HEK293 (cell line): Measurements from ENCODE around the gene KCNJ1.

Source experiments
- CTCF ChIA-PET: fragments of 350-600 bp; formaldehyde crosslinking; extraction: SDS; loops from one replicate; lab custom pipeline; 2021; ENCODE audit warnings: antibody characterized with exemption; lab: Yijun Ruan, JAX
- POLR2A ChIA-PET: fragments of 300-600 bp; formaldehyde crosslinking; extraction: SDS; loops from one replicate; lab custom pipeline; 2020; ENCODE audit warnings: antibody characterized with exemption, inconsistent platforms; lab: Yijun Ruan, JAX
- H3K27ac ChIP-seq: fragments of 200-500 bp; sonication (Bioruptor generic); 2 replicates; pipeline ENCODE4 v1.5.1; 2014; ENCODE audit warnings: low read depth, low read length, control low read depth, inconsistent platforms; ENCODE audit errors: extremely low read depth
- H3K36me3 ChIP-seq, 2 experiments: fragments of 200-500 bp in 1 of 2; sonication (Bioruptor generic) in 1 of 2; 1 replicate in 1 of 2; 2 replicates in 1 of 2; pipeline ENCODE4 v1.5.1; 2014 to 2017; ENCODE audit warnings: inconsistent platforms in 2 of 2, low read length in 2 of 2; ENCODE audit not compliant: control insufficient read depth in 2 of 2, insufficient read depth in 1 of 2
- H3K4me1 ChIP-seq: fragments of 200-500 bp; sonication (Bioruptor generic); 2 replicates; pipeline ENCODE4 v1.5.1; 2014; ENCODE audit warnings: mild to moderate bottlenecking, low read length, inconsistent platforms; ENCODE audit not compliant: control insufficient read depth, insufficient read depth
- H3K4me3 ChIP-seq: 2 replicates; pipeline ENCODE4 v1.5.1; 2011; ENCODE audit warnings: low read depth, mild to moderate bottlenecking, control low read depth, low read length, moderate library complexity
- H3K9me3 ChIP-seq: fragments of 200-500 bp; sonication (Bioruptor generic); 2 replicates; pipeline ENCODE4 v1.5.1; 2014; ENCODE audit warnings: low read depth, low read length, inconsistent platforms; ENCODE audit not compliant: control insufficient read depth, insufficient read depth
- GFI1B ChIP-seq: fragments of 450-650 bp; formaldehyde crosslinking; IDR thresholded peaks from 2 replicates; pipeline ENCODE4 v1.5.1; 2016; ENCODE audit warnings: missing biosample characterization, missing genetic modification characterization
- GLIS2 ChIP-seq: fragments of 450-650 bp; formaldehyde crosslinking; IDR thresholded peaks from 2 replicates; pipeline ENCODE4 v1.5.1; 2016; ENCODE audit warnings: missing biosample characterization, missing genetic modification characterization
- PRDM1 ChIP-seq: fragments of 450-650 bp; formaldehyde crosslinking; IDR thresholded peaks from 2 replicates; pipeline ENCODE4; 2016; ENCODE audit warnings: missing biosample characterization, missing genetic modification characterization
- SETDB1 ChIP-seq: IDR thresholded peaks from one replicate; pipeline ENCODE4 v1.6.1; 2017; ENCODE audit warnings: mild to moderate bottlenecking, low read length, moderate library complexity, mixed read lengths; ENCODE audit not compliant: insufficient read length
- TRIM28 ChIP-seq: IDR thresholded peaks from 2 replicates; pipeline ENCODE4 v1.6.1; 2011; ENCODE audit warnings: low read length, control low read depth, borderline replicate concordance
- ZBTB1 ChIP-seq: fragments of 450-650 bp; formaldehyde crosslinking; IDR thresholded peaks from 2 replicates; pipeline ENCODE4 v1.5.1; 2016; ENCODE audit warnings: missing biosample characterization, missing genetic modification characterization
- ZBTB20 ChIP-seq: fragments of 450-650 bp; formaldehyde crosslinking; IDR thresholded peaks from 2 replicates; pipeline ENCODE4 v1.5.1; 2016; ENCODE audit warnings: missing biosample characterization, missing genetic modification characterization
- ZNF10 ChIP-seq: fragments of 450-650 bp; formaldehyde crosslinking; IDR thresholded peaks from 2 replicates; pipeline ENCODE4 v1.5.1; 2017; ENCODE audit warnings: missing biosample characterization, missing genetic modification characterization
- ZNF112 ChIP-seq: fragments of 450-650 bp; formaldehyde crosslinking; IDR thresholded peaks from 2 replicates; pipeline ENCODE4 v1.5.0; 2017; ENCODE audit warnings: missing biosample characterization, missing genetic modification characterization
- ZNF362 ChIP-seq: fragments of 450-650 bp; formaldehyde crosslinking; IDR thresholded peaks from 2 replicates; pipeline ENCODE4 v1.5.1; 2016; ENCODE audit warnings: missing biosample characterization, missing genetic modification characterization
- ZNF366 ChIP-seq: fragments of 450-650 bp; formaldehyde crosslinking; conservative IDR thresholded peaks from 2 replicates; pipeline ENCODE4 v1.5.1; 2016; ENCODE audit warnings: missing biosample characterization, missing genetic modification characterization
- ZNF37A ChIP-seq: fragments of 450-650 bp; IDR thresholded peaks from 2 replicates; pipeline ENCODE4 v1.5.1; 2018; ENCODE audit warnings: missing biosample characterization, missing genetic modification characterization
- ZNF433 ChIP-seq: fragments of 450-650 bp; formaldehyde crosslinking; IDR thresholded peaks from 2 replicates; pipeline ENCODE4 v1.5.1; 2016; ENCODE audit warnings: missing biosample characterization, missing genetic modification characterization, low read depth
- ZNF514 ChIP-seq: fragments of 450-650 bp; formaldehyde crosslinking; IDR thresholded peaks from 2 replicates; pipeline ENCODE4 v1.5.1; 2016; ENCODE audit warnings: missing biosample characterization, missing genetic modification characterization
- ZNF548 ChIP-seq: fragments of 450-650 bp; formaldehyde crosslinking; IDR thresholded peaks from 2 replicates; pipeline ENCODE4 v1.5.1; 2016; ENCODE audit warnings: missing biosample characterization, missing genetic modification characterization
- ZNF585B ChIP-seq: fragments of 450-650 bp; formaldehyde crosslinking; IDR thresholded peaks from 2 replicates; pipeline ENCODE4 v1.5.1; 2016; ENCODE audit warnings: missing biosample characterization, missing genetic modification characterization
- ZNF624 ChIP-seq: fragments of 450-650 bp; formaldehyde crosslinking; IDR thresholded peaks from 2 replicates; pipeline ENCODE4 v1.5.1; 2017; ENCODE audit warnings: missing biosample characterization, missing genetic modification characterization
- ZNF664 ChIP-seq: fragments of 450-650 bp; formaldehyde crosslinking; IDR thresholded peaks from 2 replicates; pipeline ENCODE4 v1.5.1; 2016; ENCODE audit warnings: missing biosample characterization, missing genetic modification characterization
- ZNF768 ChIP-seq: fragments of 450-650 bp; formaldehyde crosslinking; IDR thresholded peaks from 2 replicates; pipeline ENCODE4 v1.5.1; 2018; ENCODE audit warnings: missing biosample characterization, mild to moderate bottlenecking, missing genetic modification characterization
- ZSCAN23 ChIP-seq: fragments of 450-650 bp; formaldehyde crosslinking; IDR thresholded peaks from 2 replicates; pipeline ENCODE4 v1.5.1; 2016; ENCODE audit warnings: missing biosample characterization, missing genetic modification characterization

KCNJ1 gene

GRCh38 chr11:128908391-128909246 lies 41.5 kb upstream of the KCNJ1 start:
- CTCF ChIA-PET: interaction anchor here (0.7 to 2.8 kb wide), 3 partner anchors 27 to 1669 kb away, joined by 3 to 9 read pairs (median 4); no protein-coding TSS in a partner anchor
- no peak overlapping the region for H3K4me3 ChIP-seq
- TF ChIP-seq ZNF366 (tag by site-specific recombination) (no peak), ZNF112 (tag by site-specific recombination) (no peak), ZNF624 (no peak), GFI1B (tag by site-specific recombination) (no peak), ZNF585B (tag by site-specific recombination) (no peak), ZBTB20 (tag by site-specific recombination) (no peak), ZNF362 (no peak), PRDM1 (tag by site-specific recombination) (no peak)
- POLR2A ChIA-PET: no interaction called here
- 0 out of 2 replicates have a peak, but pooled peaks cover 3% of the 10 kb centered on the region for H3K4me1 ChIP-seq
- no peaks in the 10 kb centered on the region for H3K9me3 ChIP-seq
- H3K27ac ChIP-seq: no peak overlapping the region
- no peaks in the 10 kb centered on the region for H3K36me3 ChIP-seq

DNA sequence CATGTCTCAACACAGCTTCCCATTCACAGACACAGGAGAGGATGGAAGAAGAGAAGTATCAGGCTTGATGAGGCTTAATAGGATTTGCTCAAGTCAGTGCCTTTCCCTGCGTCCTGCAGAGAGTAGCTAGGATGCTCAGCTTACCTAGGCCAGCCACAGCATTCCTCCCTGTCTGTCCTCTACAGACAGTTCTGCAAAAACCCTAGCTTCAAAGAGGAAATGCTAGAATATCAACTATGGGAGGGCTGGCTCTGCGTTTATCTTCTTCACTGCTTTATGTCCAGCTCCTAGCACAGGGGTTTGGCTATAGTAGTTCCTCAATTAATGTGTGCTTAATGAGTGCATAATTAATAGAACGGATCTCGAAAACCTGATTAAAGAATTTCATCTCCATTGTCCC lies 40.5 kb upstream of the KCNJ1 start:
- no peak overlapping the region for H3K27ac ChIP-seq
- H3K4me3 ChIP-seq: no peak overlapping the region
- H3K4me1 ChIP-seq: 0 out of 2 replicates have a peak, but pooled peaks cover 3% of the 10 kb centered on the region
- POLR2A ChIA-PET: no interaction called here
- peaks cover 0 to 3% of the 10 kb centered on the region in 2 experiments; a peak in 1 of 3 replicates for H3K36me3 ChIP-seq
- no peaks in the 10 kb centered on the region for H3K9me3 ChIP-seq
- TF ChIP-seq ZNF664 (tag by site-specific recombination) (0 out of 2 replicates have a peak, but pooled peaks have one; percentile 15), ZNF37A (no peak)
- CTCF ChIA-PET: interaction anchor here (0.6 to 2.7 kb wide), 8 partner anchors 13 to 1668 kb away, joined by 3 to 15 read pairs (median 4); partner anchors contain the start of gene KCNJ5

- Histone ChIP-seq H3K4me1 (0 out of 2 replicates have a peak, but pooled peaks cover 3% of the 10 kb centered on the region), H3K4me3 (no peak overlapping the region), H3K9me3 (no peaks in the 10 kb centered on the region), H3K27ac (no peak overlapping the region), H3K36me3 (peaks cover 0 to 3% of the 10 kb centered on the region in 2 experiments; a peak in 1 of 3 replicates)
- POLR2A ChIA-PET: interaction anchor here (0.6 to 0.7 kb wide), 5 partner anchors 439 to 1800 kb away, joined by 3 to 8 read pairs (median 4); no protein-coding TSS in a partner anchor
- CTCF ChIA-PET: interaction anchor here (0.6 to 2.7 kb wide), 6 partner anchors 14 to 504 kb away, joined by 3 to 30 read pairs (median 10); partner anchors contain the start of gene KCNJ5
- no peak for TF ChIP-seq SETDB1
- no peak for TF ChIP-seq ZSCAN23 (tag by site-specific recombination)
- TF ChIP-seq ZNF10 (tag by site-specific recombination): no peak
- TF ChIP-seq ZBTB1 (tag by site-specific recombination): no peak
- TF ChIP-seq GLIS2: no peak
- TF ChIP-seq ZNF433 (tag by site-specific recombination): no peak
- no peak for TF ChIP-seq ZNF548 (tag by site-specific recombination)
- no peak for TF ChIP-seq ZNF514
- no peak for TF ChIP-seq ZNF768 (tag by site-specific recombination)
- no peak for TF ChIP-seq TRIM28
These were observed 39.3 kb upstream of the KCNJ1 start for GRCh38 chr11:128906185-128907050.
